CD14-positive monocyte (primary cell): ENCODE data around the gene RGL3. TPM values are rescaled to one million over a fixed set of nuclear protein-coding genes. Genes with fewer than 3 reads are reported as not detected.
A peak's percentile ranks its signal among the peaks of the same experiment; 100 is the strongest.

Experiments used
- DNase-seq, 3 donors: peaks; one replicate each; pipeline ENCODE4 v3.0.0-alpha.2; 2011 to 2022
- H2AFZ ChIP-seq: 2 replicates; pipeline ENCODE4 v1.6.0; 2012; ENCODE audit warnings: mild to moderate bottlenecking, low read depth, low read length, inconsistent platforms; ENCODE audit not compliant: insufficient read depth, poor library complexity, severe bottlenecking
- H3K27ac ChIP-seq, 2 donors: 1 replicate in 1 of 2; 2 replicates in 1 of 2; pipeline ENCODE4 v1.5.1; 2012 to 2013; ENCODE audit warnings: low read length in 2 of 2, control low read depth in 1 of 2, inconsistent platforms in 1 of 2, low read depth in 1 of 2, mild to moderate bottlenecking in 1 of 2
- H3K27me3 ChIP-seq, 2 donors: one replicate each; pipeline versions ENCODE4 v1.6.0 to v1.6.1; 2011 to 2013; ENCODE audit warnings: low read length in 2 of 2; ENCODE audit not compliant: control insufficient read depth in 2 of 2, insufficient read depth in 2 of 2
- H3K36me3 ChIP-seq, 2 donors: replicated peaks in 1 of 2; 1 replicate in 1 of 2; 2 replicates in 1 of 2; pipeline versions ENCODE4 v1.5.1 to v1.6.1; 2012 to 2013; ENCODE audit warnings: low read length in 2 of 2, control low read depth in 1 of 2, inconsistent platforms in 1 of 2, mild to moderate bottlenecking in 1 of 2; ENCODE audit not compliant: insufficient read depth in 2 of 2, control insufficient read depth in 1 of 2
- H3K4me1 ChIP-seq, 2 donors: 1 replicate in 1 of 2; 2 replicates in 1 of 2; pipeline versions ENCODE4 v1.5.1 to v1.6.1; 2012 to 2013; ENCODE audit warnings: low read length in 2 of 2, control low read depth in 1 of 2, inconsistent platforms in 1 of 2, mild to moderate bottlenecking in 1 of 2, moderate library complexity in 1 of 2; ENCODE audit not compliant: insufficient read depth in 2 of 2, control insufficient read depth in 1 of 2
- H3K4me2 ChIP-seq: replicated peaks from 2 replicates; pipeline ENCODE3; 2012; ENCODE audit warnings: low read length, moderate library complexity, mild to moderate bottlenecking; ENCODE audit not compliant: poor library complexity, severe bottlenecking; ENCODE audit errors: extremely low read depth
- H3K4me3 ChIP-seq, 3 experiments: fragments of 200-600 bp in 1 of 3; sonication (generic) in 1 of 3; replicated peaks in 1 of 3; 1 replicate in 2 of 3; 2 replicates in 1 of 3; pipeline ENCODE4 v1.5.1; 2011 to 2013; ENCODE audit warnings: low read length in 3 of 3, mild to moderate bottlenecking in 3 of 3, control low read depth in 2 of 3, low read depth in 2 of 3, inconsistent platforms in 1 of 3, moderate library complexity in 1 of 3
- H3K79me2 ChIP-seq: 2 replicates; pipeline ENCODE4 v1.6.0; 2012; ENCODE audit warnings: mild to moderate bottlenecking, control low read depth, inconsistent platforms, low read length, moderate library complexity; ENCODE audit not compliant: insufficient read depth
- H3K9ac ChIP-seq: 2 replicates; pipeline ENCODE4 v1.6.0; 2017; ENCODE audit warnings: low read length, mild to moderate bottlenecking; ENCODE audit not compliant: insufficient read depth, poor library complexity, severe bottlenecking
- H3K9me3 ChIP-seq, 2 donors: replicated peaks in 1 of 2; 1 replicate in 1 of 2; 2 replicates in 1 of 2; pipeline versions ENCODE4 v1.5.1 to v1.6.1; 2012 to 2013; ENCODE audit warnings: low read length in 2 of 2, control low read depth in 1 of 2; ENCODE audit not compliant: control insufficient read depth in 1 of 2, insufficient read depth in 1 of 2
- H4K20me1 ChIP-seq: 2 replicates; pipeline ENCODE4 v1.6.0; 2012; ENCODE audit warnings: mild to moderate bottlenecking, low read length, control low read depth, moderate library complexity; ENCODE audit not compliant: insufficient read depth
- H3K27ac Mint-ChIP-seq, 7 donors: one replicate each; pipeline ENCODE4 v1.8.0; 2020; ENCODE audit warnings: mild to moderate bottlenecking in 7 of 7, mixed read lengths in 7 of 7, moderate library complexity in 6 of 7, inconsistent platforms in 2 of 7
- H3K27me3 Mint-ChIP-seq, 3 donors: one replicate each; pipeline ENCODE4 v1.8.0; 2021 to 2022; ENCODE audit warnings: low read depth in 3 of 3, mild to moderate bottlenecking in 3 of 3, mixed read lengths in 3 of 3, moderate library complexity in 3 of 3, inconsistent platforms in 1 of 3
- H3K36me3 Mint-ChIP-seq, 2 donors: one replicate each; pipeline ENCODE4 v1.8.0; 2020; ENCODE audit warnings: mixed read lengths in 2 of 2, inconsistent platforms in 1 of 2, mild to moderate bottlenecking in 1 of 2
- H3K4me1 Mint-ChIP-seq: one replicate; pipeline ENCODE4 v1.8.0; 2020; ENCODE audit warnings: mild to moderate bottlenecking, mixed read lengths
- H3K4me3 Mint-ChIP-seq, 2 donors: one replicate each; pipeline ENCODE4 v1.8.0; 2020; ENCODE audit warnings: mild to moderate bottlenecking in 2 of 2, mixed read lengths in 2 of 2, moderate library complexity in 1 of 2
- H3K9me3 Mint-ChIP-seq, 7 donors: one replicate each; pipeline ENCODE4 v1.8.0; 2020 to 2022; ENCODE audit warnings: mixed read lengths in 7 of 7, mild to moderate bottlenecking in 6 of 7, moderate library complexity in 6 of 7, inconsistent platforms in 2 of 7
- CTCF ChIP-seq: fragments of 200-600 bp; IDR thresholded peaks from one replicate; pipeline ENCODE4 v1.8.0; 2022; ENCODE audit warnings: antibody characterized with exemption, mild to moderate bottlenecking
- WGBS: methylation state at CpG from one replicate; pipeline ENCODE4 v1.1.5; 2013; ENCODE audit warnings: missing lambda C conversion rate; ENCODE audit not compliant: insufficient coverage; 5-methylcytosine and 5-hydroxymethylcytosine counted together
- intact Hi-C, 2 donors: fragments of 100-400 bp; cut with micrococcal nuclease; formaldehyde crosslinking; loops; one replicate each; pipeline versions ENCODE4 v1.15.0 to v1.15.1; 2023
- polyA plus RNA-seq, 3 donors: library from polyadenylated mRNA; depleted of rRNA in 1 of 3; unstranded in 2 of 3; stranded (reverse) in 1 of 3; fragments of 300-500 nt in 2 of 3; fragments of >200 nt in 1 of 3; fragmentation: Illumina TruSeq in 2 of 3; gene quantifications; 1 replicate in 2 of 3; 2 replicates in 1 of 3; pipeline ENCODE4 v1.2.3, GENCODE V29; 2012 to 2021

Gene RGL3
- polyA plus RNA-seq, 3 donors = 1.7 TPM; not detected in 2

- Histone ChIP-seq H3K27me3 (no peaks in the 10 kb centered on the region), H2AFZ (peak within 1 kb of the TSS; percentile 80), H3K27ac (peak within 1 kb of the TSS; percentile 91 to 98), H3K4me2 (peak within 1 kb of the TSS; percentile 82), H3K4me3 (peak within 1 kb of the TSS; percentile 80 to 91 (median 85)), H3K9ac (peak within 1 kb of the TSS; percentile 91), H3K79me2 (peaks cover 50% of the 10 kb centered on the region), H3K4me1 (peaks cover 34 to 48% of the 10 kb centered on the region in 2 donors), H3K36me3 (peaks cover 2 to 27% of the 10 kb centered on the region in 2 donors), H3K9me3 (peaks cover 4 to 15% of the 10 kb centered on the region in 2 donors), H4K20me1 (no peaks in the 10 kb centered on the region)
- peak; percentile 98 to 100 (median 99) for DNase-seq
- H3K27me3 Mint-ChIP-seq = peaks cover 0 to 2% (median 0%) of the 10 kb centered on the region in 3 donors
- peak within 1 kb of the TSS; percentile 92 to 97 for H3K4me3 Mint-ChIP-seq
- peaks cover 38% of the 10 kb centered on the region for H3K4me1 Mint-ChIP-seq
- H3K9me3 Mint-ChIP-seq = peaks cover 9 to 12% (median 10%) of the 10 kb centered on the region in 7 donors
- WGBS = 0% methylated on average over 35 of the region's 50 CpGs
- H3K36me3 Mint-ChIP-seq = peaks cover 20 to 36% of the 10 kb centered on the region in 2 donors
- peak within 1 kb of the TSS; percentile 97 to 99 (median 98) for H3K27ac Mint-ChIP-seq
- TF ChIP-seq CTCF = no peak
- intact Hi-C loops = loop anchor here (1.0 to 2.0 kb wide), 4 partner anchors 9 to 54 kb away; partner anchors contain the start of genes PLPPR2 (in 1 of the 2) and SWSAP1 (in 1 of the 2)
Observed at GRCh38 chr19:11346104-11346940, 72.8 kb downstream of the RGL3 start, which contains the start of the genes CCDC159 and TMEM205. Gene CCDC159 (plus strand): TSS chr19:11346519. CDS start chr19:11346607, 88 bp downstream. Gene TMEM205 (minus strand): TSS chr19:11346268. CDS start chr19:11345619, 649 bp downstream.

GRCh38 chr19:11345122-11345803 is 73.9 kb downstream of the RGL3 start:
- no peak for DNase-seq
- no peak for TF ChIP-seq CTCF
- Mint-ChIP-seq H3K27me3 (peaks cover 0 to 2% (median 0%) of the 10 kb centered on the region in 3 donors), H3K27ac (peak overlapping the region; percentile 97 to 99 (median 98)), H3K9me3 (peaks cover 9 to 12% (median 10%) of the 10 kb centered on the region in 7 donors), H3K36me3 (peaks cover 17 to 36% of the 10 kb centered on the region in 2 donors), H3K4me3 (peak overlapping the region; percentile 92 to 95), H3K4me1 (peaks cover 38% of the 10 kb centered on the region)
- Histone ChIP-seq H3K4me1 (peaks cover 35 to 51% of the 10 kb centered on the region in 2 donors), H3K27ac (peak overlapping the region; percentile 91 to 98), H3K79me2 (peaks cover 50% of the 10 kb centered on the region), H3K4me3 (peak overlapping the region; percentile 80 to 91 (median 85)), H3K9ac (peak overlapping the region; percentile 91), H3K36me3 (peaks cover 2 to 30% of the 10 kb centered on the region in 2 donors), H4K20me1 (no peaks in the 10 kb centered on the region), H3K27me3 (no peaks in the 10 kb centered on the region), H2AFZ (peak overlapping the region; percentile 76), H3K9me3 (peaks cover 4 to 17% of the 10 kb centered on the region in 2 donors), H3K4me2 (peak overlapping the region; percentile 82)
- WGBS = 41% methylated on average over 9 of the region's 15 CpGs
- intact Hi-C loops = loop anchor here in 1 of 2 donors (2.0 kb wide), 1 partner anchor 50 kb away; no protein-coding TSS in a partner anchor
